Activated CD8-positive, alpha-beta T cell treated with anti-CD3 and anti-CD28 coated beads, Interleukin-2, amount 10 ng/mL, durations not matched to agents 7 days and 5 days (primary cell): ENCODE data around the gene CYBB. TPM values are rescaled to one million over a fixed set of nuclear protein-coding genes. Genes with fewer than 3 reads are reported as not detected.

Experiments used
- ATAC-seq: fragments of 150-1000 bp; cut with Tn5 transposase; one replicate; pipeline ENCODE4 v1.10.0; 2021; ENCODE audit warnings: moderate library complexity
- CTCF ChIA-PET: fragments of 350-600 bp; sonication (Branson Sonifier 250); formaldehyde crosslinking; loops from one replicate; lab custom pipeline; 2021; ENCODE audit warnings: antibody characterized with exemption; lab: Charles Lee
- POLR2A ChIA-PET: fragments of 350-600 bp; sonication (Branson Sonifier 250); formaldehyde crosslinking; loops from one replicate; lab custom pipeline; 2021; ENCODE audit warnings: antibody characterized with exemption; lab: Charles Lee
- DNase-seq: peaks from one replicate; pipeline ENCODE4 v3.0.0-alpha.2; 2020
- H3K27ac Mint-ChIP-seq: one replicate; pipeline ENCODE4 v1.8.0; 2021; ENCODE audit warnings: mild to moderate bottlenecking, mixed read lengths
- H3K27me3 Mint-ChIP-seq: one replicate; pipeline ENCODE4 v1.8.0; 2021; ENCODE audit warnings: low read depth, mixed read lengths
- H3K36me3 Mint-ChIP-seq: one replicate; pipeline ENCODE4 v1.8.0; 2021; ENCODE audit warnings: low read depth, mixed read lengths
- H3K4me1 Mint-ChIP-seq: one replicate; pipeline ENCODE4 v1.8.0; 2021; ENCODE audit warnings: low read depth, mixed read lengths
- H3K4me3 Mint-ChIP-seq: one replicate; pipeline ENCODE4 v1.8.0; 2021; ENCODE audit warnings: mild to moderate bottlenecking, mixed read lengths
- H3K9me3 Mint-ChIP-seq: one replicate; pipeline ENCODE4 v1.8.0; 2022; ENCODE audit warnings: mixed read lengths; ENCODE audit not compliant: insufficient read depth
- total RNA-seq, 2 experiments: library from RNA; stranded (reverse); gene quantifications; one replicate each; pipeline ENCODE4 v1.2.3, GENCODE V29; 2021

Gene CYBB
- total RNA-seq, 2 experiments from 2014 or later: not detected

GRCh38 chrX:37844622-37845021 is 64.8 kb downstream of the CYBB start:
- peaks cover 9% of the 10 kb centered on the region for H3K36me3 Mint-ChIP-seq
- ATAC-seq (no peak), DNase-seq (no peak)
- ChIA-PET POLR2A (no interaction called here), CTCF (no interaction called here)
- no peaks in the 10 kb centered on the region for H3K9me3 Mint-ChIP-seq
- H3K27ac Mint-ChIP-seq: no peak overlapping the region
- H3K27me3 Mint-ChIP-seq: no peaks in the 10 kb centered on the region
- no peak overlapping the region for H3K4me3 Mint-ChIP-seq
- peaks cover 23% of the 10 kb centered on the region for H3K4me1 Mint-ChIP-seq

- Mint-ChIP-seq H3K4me3 (peak overlapping the region; percentile 77), H3K9me3 (no peaks in the 10 kb centered on the region), H3K36me3 (peaks cover 6% of the 10 kb centered on the region), H3K27ac (peak overlapping the region; percentile 66), H3K4me1 (peaks cover 28% of the 10 kb centered on the region), H3K27me3 (no peaks in the 10 kb centered on the region)
- ChIA-PET POLR2A (no interaction called here), CTCF (interaction anchor here (1.1 to 1.4 kb wide), 3 partner anchors 20 to 102 kb away, joined by 3 to 7 read pairs (median 4); no protein-coding TSS in a partner anchor)
- peak; percentile 20 for DNase-seq
- peak; percentile 34 for ATAC-seq
Observed at GRCh38 chrX:37846141-37846540, 66.3 kb downstream of the CYBB start.

- H3K27ac Mint-ChIP-seq: peak overlapping the region; percentile 66
- H3K36me3 Mint-ChIP-seq: peaks cover 4% of the 10 kb centered on the region
- POLR2A ChIA-PET: no interaction called here
- no peaks in the 10 kb centered on the region for H3K9me3 Mint-ChIP-seq
- CTCF ChIA-PET: interaction anchor here (1.1 to 1.4 kb wide), 3 partner anchors 21 to 102 kb away, joined by 3 to 7 read pairs (median 4); no protein-coding TSS in a partner anchor
- peaks cover 29% of the 10 kb centered on the region for H3K4me1 Mint-ChIP-seq
- DNase-seq (no peak), ATAC-seq (no peak)
- H3K4me3 Mint-ChIP-seq: peak overlapping the region; percentile 77
- no peaks in the 10 kb centered on the region for H3K27me3 Mint-ChIP-seq
Observed at GRCh38 chrX:37846558-37846933, 66.7 kb downstream of the CYBB start.

GRCh38 chrX:37846934-37847732 is 67.3 kb downstream of the CYBB start, which contains the start of gene DYNLT3:
Gene DYNLT3 (minus strand): TSS chrX:37847571. CDS start chrX:37847510, 61 bp downstream.
- peak; percentile 84 for DNase-seq
- Mint-ChIP-seq H3K36me3 (peaks cover 4% of the 10 kb centered on the region), H3K4me1 (peaks cover 29% of the 10 kb centered on the region), H3K27me3 (no peaks in the 10 kb centered on the region), H3K4me3 (peak within 1 kb of the TSS; percentile 77), H3K27ac (peak within 1 kb of the TSS; percentile 84), H3K9me3 (no peaks in the 10 kb centered on the region)
- peak; percentile 99 for ATAC-seq
- ChIA-PET CTCF (interaction anchor here (1.4 kb wide), 1 partner anchor 101 kb away, joined by 7 read pairs; no protein-coding TSS in a partner anchor), POLR2A (no interaction called here)

GRCh38 chrX:37847733-37848197 is 67.9 kb downstream of the CYBB start:
- no peaks in the 10 kb centered on the region for H3K27me3 Mint-ChIP-seq

GRCh38 chrX:37854148-37854547 is 74.3 kb downstream of the CYBB start:
- H3K27ac Mint-ChIP-seq: no peak overlapping the region
- ChIA-PET CTCF (no interaction called here), POLR2A (no interaction called here)
- peaks cover 7% of the 10 kb centered on the region for H3K4me1 Mint-ChIP-seq
- H3K9me3 Mint-ChIP-seq: no peaks in the 10 kb centered on the region
- no peaks in the 10 kb centered on the region for H3K27me3 Mint-ChIP-seq
- ATAC-seq (no peak), DNase-seq (no peak)
- H3K36me3 Mint-ChIP-seq: no peaks in the 10 kb centered on the region
- no peak overlapping the region for H3K4me3 Mint-ChIP-seq

More at GRCh38 chrX:37847733-37848197, 67.9 kb downstream of the CYBB start:
- no peak for DNase-seq
- ChIA-PET POLR2A (interaction anchor here (0.6 kb wide), 1 partner anchor 63 kb away, joined by 3 read pairs; no protein-coding TSS in a partner anchor), CTCF (no interaction called here)
- no peak for ATAC-seq
- H3K9me3 Mint-ChIP-seq: no peaks in the 10 kb centered on the region
- peaks cover 4% of the 10 kb centered on the region for H3K36me3 Mint-ChIP-seq
- peak overlapping the region; percentile 84 for H3K27ac Mint-ChIP-seq
- H3K4me1 Mint-ChIP-seq: peaks cover 29% of the 10 kb centered on the region
- H3K4me3 Mint-ChIP-seq: peak overlapping the region; percentile 77

GRCh38 chrX:37854748-37855147 is 74.9 kb downstream of the CYBB start:
- H3K9me3 Mint-ChIP-seq: no peaks in the 10 kb centered on the region
- no peak overlapping the region for H3K4me3 Mint-ChIP-seq
- POLR2A ChIA-PET: no interaction called here
- CTCF ChIA-PET: no interaction called here
- ATAC-seq (no peak), DNase-seq (no peak)
- H3K27me3 Mint-ChIP-seq: no peaks in the 10 kb centered on the region
- no peaks in the 10 kb centered on the region for H3K36me3 Mint-ChIP-seq
- no peak overlapping the region for H3K27ac Mint-ChIP-seq
- peaks cover 5% of the 10 kb centered on the region for H3K4me1 Mint-ChIP-seq

GRCh38 chrX:37860721-37861120 is 80.9 kb downstream of the CYBB start:
- ChIA-PET CTCF (no interaction called here), POLR2A (no interaction called here)
- Mint-ChIP-seq H3K4me1 (no peaks in the 10 kb centered on the region), H3K36me3 (no peaks in the 10 kb centered on the region), H3K9me3 (no peaks in the 10 kb centered on the region), H3K27me3 (peaks cover 8% of the 10 kb centered on the region), H3K27ac (no peak overlapping the region), H3K4me3 (no peak overlapping the region)
- DNase-seq (no peak), ATAC-seq (no peak)

GRCh38 chrX:37862851-37863250 is 83.0 kb downstream of the CYBB start:
- DNase-seq: no peak
- peaks cover 2% of the 10 kb centered on the region for H3K9me3 Mint-ChIP-seq
- CTCF ChIA-PET: no interaction called here
- H3K27me3 Mint-ChIP-seq: peaks cover 8% of the 10 kb centered on the region
- POLR2A ChIA-PET: no interaction called here
- H3K36me3 Mint-ChIP-seq: peaks cover 11% of the 10 kb centered on the region
- H3K4me3 Mint-ChIP-seq: no peak overlapping the region
- ATAC-seq: no peak
- no peak overlapping the region for H3K27ac Mint-ChIP-seq
- peaks cover 6% of the 10 kb centered on the region for H3K4me1 Mint-ChIP-seq

Other genes with a start within 250 kb of the CYBB start
- under 1 TPM; 0.23 to 0.29 TPM for gene LANCL3, start 208.4 kb upstream of the CYBB start, total RNA-seq
- not detected for gene XK, start 94.3 kb upstream of the CYBB start, total RNA-seq
- gene DYNLT3, start 67.5 kb downstream of the CYBB start, total RNA-seq: 10 to 100 TPM; 15.8 to 16.1 TPM
- gene SYTL5, start 226.5 kb downstream of the CYBB start, total RNA-seq: not detected